Limb (tissue), 2 donors: ENCODE measurements around the gene SCO1.
"Not testable (repeated sequence)": the region's sequence is repeated elsewhere in the genome, so short reads cannot be mapped to it uniquely, and the experiment has no call there.

Experiments used
- DNase-seq, 2 donors: peaks; one replicate each; pipeline ENCODE4 v3.0.0-alpha.2; 2016; ENCODE audit errors: extremely low spot score in 2 of 2

The SCO1 gene

GRCh38 chr17:10697092-10698081 is at the start of gene SCO1, which contains the start of gene ADPRM:
TSS of gene SCO1 (minus strand) at chr17:10697533. CDS start at chr17:10697507, 26 bp downstream.
TSS of gene ADPRM (plus strand) at chr17:10697594. CDS start at chr17:10704927, 7,333 bp downstream.
- peak; percentile 93 to 94 for DNase-seq

DNA sequence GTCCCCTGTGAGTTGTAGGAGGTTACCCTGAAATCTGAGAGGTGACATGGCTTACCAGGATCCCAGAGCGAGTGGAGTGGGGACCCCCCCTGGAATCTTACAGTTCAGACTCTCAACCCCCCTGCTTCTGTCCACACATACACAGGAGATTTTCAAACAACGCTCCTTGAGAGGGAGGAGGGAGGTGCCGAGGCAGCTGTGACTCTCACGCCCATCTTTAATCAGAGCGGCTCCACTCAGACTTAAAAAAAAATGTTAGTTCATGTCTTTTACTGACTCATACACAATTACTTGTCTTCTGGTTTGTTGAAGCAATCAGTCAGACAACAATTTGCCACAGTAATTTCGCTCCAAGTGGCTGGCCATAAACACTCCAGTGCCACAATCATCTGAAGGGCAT is 47.9 kb upstream of the SCO1 start:
- DNase-seq, result no peak

DNA sequence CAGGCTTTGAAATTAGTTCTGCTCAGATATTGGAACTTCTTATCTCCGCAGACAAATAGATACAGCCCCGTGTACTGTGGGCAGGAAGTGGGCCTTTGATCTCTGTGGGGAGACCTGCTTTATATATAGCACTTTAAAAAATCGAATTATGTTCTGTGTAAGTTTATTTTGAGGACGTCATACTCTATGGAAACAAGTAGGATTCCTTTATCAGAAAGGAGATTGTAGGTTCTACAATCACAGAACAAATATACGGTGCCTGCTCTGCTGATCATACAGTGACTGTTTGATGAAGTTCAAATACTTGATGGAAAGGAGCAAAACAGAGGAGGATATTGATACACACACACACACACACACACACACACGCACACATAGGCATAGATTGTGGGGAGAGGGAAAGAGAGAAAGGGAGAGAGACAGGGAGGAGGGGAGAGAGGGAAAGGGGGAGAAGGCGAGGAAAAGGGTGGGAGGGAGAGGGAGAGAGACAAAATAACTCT is 47.2 kb upstream of the SCO1 start:
- DNase-seq, result no peak

- DNase-seq, result peak in 1 of 2 donors; percentile 35
Observed at GRCh38 chr17:10743316-10744009, 46.1 kb upstream of the SCO1 start.

DNA sequence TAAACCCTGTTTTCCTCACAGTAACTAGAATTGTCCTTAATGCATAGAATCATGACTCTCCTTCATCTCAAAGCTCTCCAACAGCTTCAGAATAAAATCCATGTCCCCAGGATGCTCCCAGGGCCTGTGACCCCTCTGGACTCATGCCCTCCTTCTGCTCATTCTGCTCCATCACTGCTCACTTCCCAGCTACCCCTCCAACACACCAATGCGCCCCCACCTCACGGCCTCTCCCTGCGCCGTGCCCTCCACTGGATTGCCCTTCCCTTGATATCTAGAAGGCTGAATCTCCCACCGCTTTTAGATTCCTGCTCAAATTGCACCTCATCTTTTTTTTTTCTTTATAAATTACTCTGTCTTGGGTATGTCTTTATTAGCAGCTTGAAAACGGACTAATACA is 45.1 kb upstream of the SCO1 start:
- DNase-seq, result no peak

DNA sequence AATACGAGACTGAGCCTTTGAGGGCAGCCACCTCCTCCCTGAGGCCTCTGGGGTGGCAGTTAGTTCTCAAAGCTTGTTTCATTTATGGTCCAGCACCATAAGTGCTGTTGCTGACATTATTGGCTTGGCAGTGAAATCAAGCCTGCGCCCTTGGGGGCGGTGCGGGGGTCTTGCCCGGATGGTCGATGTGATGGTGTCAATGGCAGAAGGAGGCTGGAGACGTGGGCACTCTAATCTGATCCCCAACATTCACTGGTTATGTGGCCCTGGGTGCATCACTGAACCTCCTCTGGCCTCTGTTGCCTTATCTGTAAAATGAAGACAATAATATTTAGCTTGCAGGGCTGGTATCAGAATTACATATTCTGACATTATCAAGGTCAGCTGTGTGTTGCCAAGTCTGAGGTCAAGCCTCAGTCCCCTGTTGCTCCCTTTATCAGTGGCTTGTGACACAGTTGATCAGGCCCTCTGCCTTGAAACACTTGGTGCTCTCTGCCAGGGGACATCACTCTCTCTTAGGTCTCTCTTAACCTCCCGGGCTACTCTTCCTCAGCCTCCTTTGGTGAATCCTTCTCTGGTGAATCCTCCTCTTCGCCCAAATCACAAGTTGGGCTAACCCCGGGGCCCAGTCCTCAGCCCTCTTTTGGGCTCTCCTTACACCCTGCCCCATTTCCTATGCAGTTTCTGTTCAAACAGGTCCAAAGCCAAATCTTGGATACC is 44.2 kb upstream of the SCO1 start:
- DNase-seq, result no peak

DNA sequence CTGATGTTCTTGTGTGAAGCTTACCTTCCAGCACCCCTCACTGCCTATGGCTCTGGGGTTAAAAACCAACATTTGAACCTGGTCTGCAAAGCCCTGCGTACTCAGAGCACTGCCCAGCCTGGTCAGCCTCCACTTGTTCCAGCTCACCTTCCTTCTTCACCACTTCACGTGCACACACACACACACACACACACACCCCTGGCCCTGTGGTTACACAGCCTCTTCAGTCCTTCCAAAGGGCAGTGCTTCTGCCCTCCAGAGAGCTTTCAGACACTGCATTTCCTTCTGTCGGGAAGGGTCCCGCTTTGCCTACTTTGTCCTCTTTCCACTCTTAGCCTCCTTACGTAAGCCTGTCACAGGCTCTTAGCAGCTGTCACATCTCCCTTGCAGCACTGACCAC is 42.1 kb upstream of the SCO1 start:
- DNase-seq, result no peak

- no peak for DNase-seq
Observed at GRCh38 chr17:10738521-10739258, 41.4 kb upstream of the SCO1 start.

DNA sequence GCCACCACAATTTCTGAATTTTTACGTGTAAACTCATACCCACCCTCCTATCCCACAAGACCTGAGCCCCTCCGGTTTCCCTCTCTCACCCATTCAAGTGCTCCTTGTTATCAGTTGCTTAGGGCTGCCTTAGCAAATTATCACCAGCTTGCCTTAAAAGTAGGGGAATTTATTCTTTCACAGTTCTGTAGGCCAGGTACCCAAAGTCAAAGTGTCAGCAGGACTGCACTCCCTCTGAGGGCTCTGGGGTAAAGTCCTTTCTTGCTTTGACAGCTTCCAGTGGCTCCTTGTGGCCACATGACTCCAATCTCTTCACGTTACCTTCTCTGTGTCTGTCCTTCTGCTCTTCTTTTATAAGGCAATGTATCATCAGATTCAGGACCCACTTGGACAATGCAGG is 40.4 kb upstream of the SCO1 start:
- DNase-seq, result no peak

DNA sequence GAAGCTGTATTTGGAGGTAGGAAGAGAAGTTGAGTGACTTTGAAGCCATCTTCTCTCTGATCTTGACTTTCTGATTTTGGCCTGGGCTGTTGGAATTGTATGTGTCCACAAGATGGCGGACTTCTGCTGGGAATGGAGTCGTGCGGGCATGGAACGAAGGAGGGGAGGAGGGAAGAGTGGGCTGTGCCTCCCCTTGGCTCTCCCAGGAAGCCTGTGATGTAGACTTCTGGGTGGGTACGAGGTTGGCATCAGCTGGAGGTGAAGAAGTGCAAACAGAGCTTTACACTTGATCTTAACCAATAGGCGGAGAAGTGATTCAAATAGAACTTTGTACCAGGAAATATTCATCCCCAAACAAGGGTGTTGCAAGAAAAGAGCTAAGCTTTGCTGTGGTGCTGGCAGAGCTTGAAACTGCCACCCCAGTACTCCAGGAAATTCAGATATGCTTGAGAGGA is 39.9 kb upstream of the SCO1 start:
- DNase-seq, result peak; percentile 59 to 75

DNA sequence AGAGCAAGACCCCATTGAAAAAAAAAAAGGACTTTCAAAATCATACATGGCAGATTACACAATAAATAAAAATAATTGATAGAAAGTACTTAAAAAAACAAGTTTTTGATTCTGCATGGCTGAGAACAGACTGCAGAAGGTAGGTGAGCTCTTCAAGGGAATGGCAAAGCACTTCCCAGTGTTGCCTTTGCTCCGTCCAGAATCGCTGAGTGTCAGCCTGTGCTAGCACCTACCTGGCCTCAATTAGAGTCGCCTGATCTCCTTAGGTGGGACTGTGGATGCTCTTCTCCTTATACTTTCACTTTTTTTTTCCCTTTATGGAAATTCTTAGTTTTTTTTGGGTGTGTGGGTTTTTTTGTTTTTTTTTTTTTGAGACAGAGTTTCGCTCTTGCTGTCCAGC is 38.5 kb upstream of the SCO1 start:
- no peak for DNase-seq

DNA sequence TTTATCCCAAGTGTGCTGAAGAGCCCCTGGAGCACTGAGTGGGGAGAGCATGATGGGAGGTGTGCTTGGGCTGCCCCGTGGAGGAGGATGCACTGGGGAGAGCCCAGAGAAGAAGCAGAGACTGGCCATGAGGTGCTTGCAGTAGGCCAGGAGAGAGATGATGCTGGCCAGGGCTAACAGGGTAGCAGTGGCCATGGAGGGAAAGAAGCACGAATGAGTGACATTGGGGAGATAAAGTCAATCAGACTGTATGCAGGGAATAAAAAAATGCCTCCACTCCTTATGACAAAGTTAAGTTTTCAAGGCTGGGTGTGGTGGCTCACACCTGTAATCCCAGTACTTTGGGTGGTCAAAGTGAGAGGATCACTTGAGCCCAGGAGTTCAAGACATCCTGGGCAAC is 37.9 kb upstream of the SCO1 start:
- DNase-seq, result no peak

DNA sequence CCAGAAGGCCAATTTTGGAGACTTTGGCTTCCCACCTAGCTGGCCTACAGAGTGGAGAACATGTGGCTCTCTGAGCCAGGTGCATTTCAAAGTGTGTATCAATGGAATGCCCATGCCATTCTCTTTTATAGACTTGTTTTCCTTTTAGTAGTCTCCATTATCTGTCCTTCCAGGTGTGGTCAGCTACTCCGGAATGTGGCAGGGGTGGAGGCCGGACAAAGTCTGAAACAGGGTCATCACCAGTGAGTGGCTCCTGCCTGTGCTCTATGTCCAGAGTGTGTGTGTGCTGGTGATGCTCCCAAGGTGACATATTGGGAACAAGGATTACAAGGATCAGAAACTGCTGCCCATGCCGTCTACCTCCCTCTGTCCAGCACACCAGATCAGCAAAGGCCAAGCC is 36.3 kb upstream of the SCO1 start:
- no peak for DNase-seq

DNA sequence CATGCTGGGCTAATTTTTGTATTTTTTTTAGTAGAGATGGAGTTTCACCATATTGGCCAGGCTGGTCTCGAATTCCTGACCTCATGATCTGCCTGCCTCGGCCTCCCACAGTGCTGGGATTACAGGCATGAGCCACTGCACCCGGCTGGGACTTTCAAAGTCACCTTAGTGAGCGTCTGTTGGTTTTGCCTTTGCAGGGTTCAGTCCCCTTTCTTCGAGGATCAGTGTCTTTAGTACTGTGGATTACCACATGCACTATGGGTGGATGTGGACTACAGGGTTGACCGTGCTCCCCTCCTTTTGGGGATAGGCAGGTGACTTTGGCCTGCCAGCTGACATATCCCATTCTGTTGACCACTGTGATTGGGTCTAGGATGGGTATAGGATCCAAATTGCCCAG is 34.8 kb upstream of the SCO1 start:
- DNase-seq, result not testable (repeated sequence)

GRCh38 chr17:10731408-10731879 is 34.1 kb upstream of the SCO1 start:
- DNase-seq, result no peak

DNA sequence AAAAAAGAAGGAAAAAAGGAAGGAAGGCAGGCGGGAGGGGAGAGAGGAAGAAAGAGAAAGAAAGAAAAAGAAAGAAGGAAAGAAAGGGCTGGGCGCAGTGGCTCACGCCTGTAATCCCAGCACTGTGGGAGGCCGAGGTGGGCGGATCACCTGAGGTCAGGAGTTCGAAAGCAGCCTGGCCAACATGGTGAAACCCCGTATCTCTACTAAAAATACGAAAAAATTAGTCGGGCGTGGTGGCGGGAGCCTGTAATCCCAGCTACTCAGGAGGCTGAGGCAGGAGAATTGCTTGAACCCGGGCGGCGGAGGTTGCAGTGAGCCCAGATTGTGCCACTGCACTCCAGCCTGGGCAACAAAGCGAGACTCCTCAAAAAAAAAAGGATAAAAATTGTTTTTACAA is 32.9 kb upstream of the SCO1 start:
- DNase-seq, result not testable (repeated sequence)

GRCh38 chr17:10729334-10730193 is 32.2 kb upstream of the SCO1 start, which contains the start of gene TMEM220:
TSS of gene TMEM220 (minus strand) at chr17:10730023. CDS start at chr17:10729851, 172 bp downstream.
- DNase-seq, result peak; percentile 73 to 88

DNA sequence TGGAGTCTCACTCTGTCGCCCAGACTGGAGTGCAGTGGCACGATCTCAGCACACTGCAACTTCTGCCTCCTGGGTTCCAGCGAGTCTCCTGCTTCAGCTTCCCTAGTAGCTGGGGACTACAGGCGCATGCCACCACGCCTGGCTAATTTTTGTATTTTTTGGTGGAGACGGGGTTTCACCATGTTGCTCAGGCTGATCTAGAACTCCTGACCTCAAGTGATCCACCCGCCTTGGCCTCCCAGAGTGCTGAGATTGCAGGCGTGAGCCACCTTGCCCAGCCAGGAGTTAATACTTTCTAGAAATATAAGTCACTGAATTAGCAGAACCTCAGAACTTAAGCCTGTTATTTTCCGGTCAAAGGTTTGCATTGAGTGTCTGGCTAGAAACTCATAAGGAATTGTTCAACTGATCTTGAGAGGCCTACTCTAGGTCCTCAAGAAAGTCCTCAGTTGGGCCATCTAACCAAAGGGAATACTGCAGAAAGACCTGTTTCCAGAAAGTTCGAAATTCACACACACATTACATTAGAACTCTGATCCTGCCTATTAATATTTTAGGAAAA is 31.1 kb upstream of the SCO1 start:
- DNase-seq, result no peak

DNA sequence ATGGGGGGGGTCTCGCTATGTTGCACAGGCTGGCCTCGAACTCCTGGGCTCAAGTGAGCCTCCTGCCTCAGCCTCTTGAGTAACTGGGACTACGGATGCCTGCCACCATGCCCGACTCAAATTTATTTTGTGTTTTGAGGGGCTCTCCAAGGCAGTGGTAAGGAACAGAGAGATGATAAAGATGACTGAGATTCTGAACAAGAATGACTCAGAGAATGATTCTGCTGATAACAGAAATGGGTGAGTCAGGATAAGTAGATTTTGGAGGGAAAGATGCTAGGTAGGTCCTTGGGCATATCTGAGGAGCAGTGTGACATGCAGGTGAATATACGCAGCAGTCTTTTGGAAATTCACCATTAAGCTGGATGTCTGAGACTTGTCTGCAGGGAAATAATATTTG is 29.9 kb upstream of the SCO1 start:
- no peak for DNase-seq
